Measurements from ENCODE around the gene HDAC10.

The HDAC10 gene

DNA sequence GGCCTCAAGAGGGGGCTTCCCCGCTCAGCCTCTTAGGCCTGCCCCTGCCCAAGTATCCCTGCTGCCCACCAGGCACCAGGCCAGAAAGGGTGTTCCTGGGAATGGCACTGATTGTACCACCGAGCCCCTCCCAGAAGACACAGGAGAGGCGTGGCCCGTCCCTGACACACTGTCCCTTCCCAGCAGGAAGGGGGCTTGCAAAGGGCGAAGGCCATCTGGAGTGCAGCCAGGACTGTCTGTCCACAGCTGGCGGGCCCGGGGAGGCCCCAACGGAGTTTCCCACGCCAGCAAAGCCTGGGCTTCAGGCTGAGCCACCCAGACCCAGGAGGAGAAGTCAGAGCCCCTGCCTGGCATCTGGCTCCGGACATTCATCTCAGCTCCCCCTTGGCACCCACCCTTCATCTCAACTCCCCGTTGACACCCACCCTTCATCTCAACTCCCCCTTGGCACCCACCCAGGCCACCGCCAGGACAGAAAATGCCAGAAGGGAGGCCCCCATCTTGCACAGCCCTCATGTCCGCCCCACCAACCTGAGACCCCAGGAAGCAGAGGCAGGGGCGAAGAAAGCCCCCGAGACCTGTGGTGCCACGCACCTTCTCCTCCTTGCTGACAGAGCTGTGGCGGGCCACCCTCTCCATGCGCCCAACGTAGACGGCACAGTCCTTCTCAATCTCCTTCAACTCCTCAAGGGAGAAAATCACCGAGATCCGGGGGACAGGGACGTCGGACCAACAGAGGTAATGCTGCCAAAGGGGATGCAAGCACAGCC, 25.7 kb downstream of the HDAC10 start:
- ChIA-PET CTCF (interaction anchor here (1.1 kb wide), 1 partner anchor 51 kb away, joined by 3 read pairs; no protein-coding TSS in a partner anchor), POLR2A (no interaction called here)
- no peak for DNase-seq (ENCODE audit: extremely low spot score)
- TF ChIP-seq, protein P1, sequence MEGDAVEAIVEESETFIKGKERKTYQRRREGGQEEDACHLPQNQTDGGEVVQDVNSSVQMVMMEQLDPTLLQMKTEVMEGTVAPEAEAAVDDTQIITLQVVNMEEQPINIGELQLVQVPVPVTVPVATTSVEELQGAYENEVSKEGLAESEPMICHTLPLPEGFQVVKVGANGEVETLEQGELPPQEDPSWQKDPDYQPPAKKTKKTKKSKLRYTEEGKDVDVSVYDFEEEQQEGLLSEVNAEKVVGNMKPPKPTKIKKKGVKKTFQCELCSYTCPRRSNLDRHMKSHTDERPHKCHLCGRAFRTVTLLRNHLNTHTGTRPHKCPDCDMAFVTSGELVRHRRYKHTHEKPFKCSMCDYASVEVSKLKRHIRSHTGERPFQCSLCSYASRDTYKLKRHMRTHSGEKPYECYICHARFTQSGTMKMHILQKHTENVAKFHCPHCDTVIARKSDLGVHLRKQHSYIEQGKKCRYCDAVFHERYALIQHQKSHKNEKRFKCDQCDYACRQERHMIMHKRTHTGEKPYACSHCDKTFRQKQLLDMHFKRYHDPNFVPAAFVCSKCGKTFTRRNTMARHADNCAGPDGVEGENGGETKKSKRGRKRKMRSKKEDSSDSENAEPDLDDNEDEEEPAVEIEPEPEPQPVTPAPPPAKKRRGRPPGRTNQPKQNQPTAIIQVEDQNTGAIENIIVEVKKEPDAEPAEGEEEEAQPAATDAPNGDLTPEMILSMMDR (IDR thresholded peaks at IDR 0.05; ENCODE audit: control extremely low read depth, extremely low read depth, low read depth, missing control alignments) = no peak

DNA sequence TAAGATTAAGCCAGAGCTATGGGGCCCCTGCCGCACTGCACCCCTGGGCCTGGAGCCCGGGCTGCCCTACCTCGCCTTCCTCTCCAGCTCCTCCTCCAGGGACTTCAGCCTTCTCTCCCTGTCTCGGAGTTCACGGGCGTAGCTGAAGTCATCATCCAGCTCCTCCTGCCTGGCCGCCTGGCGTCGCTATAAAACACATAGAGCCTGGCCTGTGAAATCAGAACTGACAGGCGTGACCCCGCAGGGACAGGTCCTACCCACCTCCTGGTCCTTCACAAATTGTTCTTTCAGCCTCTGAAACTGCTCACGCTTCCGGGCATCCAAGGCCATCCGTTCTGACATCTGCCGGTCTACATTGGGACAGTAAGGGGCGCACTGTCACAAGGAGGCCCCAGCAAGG, 27.0 kb downstream of the HDAC10 start:
- CTCF ChIA-PET = interaction anchor here (1.5 kb wide), 1 partner anchor 8 kb away, joined by 3 read pairs; no protein-coding TSS in a partner anchor
- TF ChIP-seq, protein P1 (IDR thresholded peaks at IDR 0.05; ENCODE audit: control extremely low read depth, extremely low read depth, low read depth, missing control alignments) = no peak
- POLR2A ChIA-PET = no interaction called here
- DNase-seq (ENCODE audit: extremely low spot score) = no peak

DNA sequence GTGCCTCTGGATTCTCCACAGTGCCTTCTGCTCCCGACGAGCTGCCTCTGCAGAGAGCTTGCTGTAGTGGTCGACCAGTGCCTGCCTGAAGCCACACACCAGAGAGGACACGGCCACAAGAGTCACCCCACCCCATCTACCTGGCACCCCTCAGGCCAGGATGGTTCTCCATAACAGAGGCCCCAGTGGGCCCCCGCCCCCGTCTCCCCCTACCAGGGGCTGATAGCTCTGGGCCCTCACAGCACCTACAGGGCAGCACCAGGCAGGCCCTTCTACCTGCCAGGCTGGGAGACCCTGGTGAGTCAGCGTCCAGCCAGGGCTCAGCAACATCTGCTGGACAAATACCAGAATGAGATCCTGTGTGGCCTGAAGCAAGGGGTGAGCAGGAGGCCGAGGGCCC, 28.6 kb downstream of the HDAC10 start:
- POLR2A ChIA-PET = no interaction called here
- CTCF ChIA-PET = interaction anchor here (0.9 to 3.0 kb wide), 5 partner anchors 8 to 74 kb away, joined by 3 to 10 read pairs (median 6); no protein-coding TSS in a partner anchor
- TF ChIP-seq, protein P1 (IDR thresholded peaks at IDR 0.05; ENCODE audit: control extremely low read depth, extremely low read depth, low read depth, missing control alignments) = no peak
- DNase-seq (ENCODE audit: extremely low spot score) = no peak

DNA sequence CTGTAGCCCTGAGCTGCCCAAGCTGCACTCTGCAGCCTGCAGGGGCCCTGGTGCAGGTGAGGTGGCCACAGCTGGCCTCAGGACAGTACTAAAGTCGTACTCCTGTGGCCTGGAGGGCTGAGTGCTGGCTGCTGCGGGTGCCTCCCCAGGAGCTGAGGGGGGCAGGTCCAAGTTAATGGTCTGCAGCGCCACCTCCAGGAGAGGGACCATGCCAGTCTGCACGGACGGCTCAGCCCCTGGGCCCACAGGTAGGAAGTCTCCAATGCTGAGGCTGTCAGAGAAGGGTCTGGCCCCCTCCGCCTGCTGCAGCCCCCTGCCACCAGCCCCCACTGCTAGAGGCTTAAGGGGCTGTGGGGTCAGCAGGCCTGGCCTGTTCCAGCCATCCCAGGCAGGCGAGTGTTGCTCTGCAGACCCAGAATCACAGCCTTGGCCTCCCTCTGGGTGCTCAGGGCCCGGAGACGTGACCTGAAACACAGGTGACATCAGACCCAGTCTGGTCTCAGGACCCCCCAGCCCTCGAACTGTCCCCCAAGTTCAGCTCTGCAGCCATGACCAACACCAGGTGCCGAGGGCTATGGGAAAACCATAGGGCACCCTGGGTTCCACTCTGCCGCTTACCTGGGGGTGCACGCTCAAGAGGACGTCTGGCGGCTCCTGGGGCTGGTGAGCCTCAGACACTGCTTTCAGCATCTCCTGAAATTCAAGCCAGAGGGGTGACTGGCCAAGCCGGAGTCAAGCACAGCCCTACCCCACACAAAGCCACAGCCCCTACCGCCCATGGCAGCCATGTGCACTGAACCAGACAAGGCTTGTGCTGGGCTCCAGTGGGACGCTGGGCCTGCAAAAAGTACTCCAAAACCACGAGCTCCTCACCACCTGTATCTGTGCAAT, 29.4 kb downstream of the HDAC10 start:
- CTCF ChIA-PET = interaction anchor here (0.9 to 3.0 kb wide), 7 partner anchors 7 to 73 kb away, joined by 3 to 10 read pairs (median 6); no protein-coding TSS in a partner anchor
- no peak for DNase-seq (ENCODE audit: extremely low spot score)
- POLR2A ChIA-PET = no interaction called here
- TF ChIP-seq, protein P1 (IDR thresholded peaks at IDR 0.05; ENCODE audit: control extremely low read depth, extremely low read depth, low read depth, missing control alignments) = no peak

DNA sequence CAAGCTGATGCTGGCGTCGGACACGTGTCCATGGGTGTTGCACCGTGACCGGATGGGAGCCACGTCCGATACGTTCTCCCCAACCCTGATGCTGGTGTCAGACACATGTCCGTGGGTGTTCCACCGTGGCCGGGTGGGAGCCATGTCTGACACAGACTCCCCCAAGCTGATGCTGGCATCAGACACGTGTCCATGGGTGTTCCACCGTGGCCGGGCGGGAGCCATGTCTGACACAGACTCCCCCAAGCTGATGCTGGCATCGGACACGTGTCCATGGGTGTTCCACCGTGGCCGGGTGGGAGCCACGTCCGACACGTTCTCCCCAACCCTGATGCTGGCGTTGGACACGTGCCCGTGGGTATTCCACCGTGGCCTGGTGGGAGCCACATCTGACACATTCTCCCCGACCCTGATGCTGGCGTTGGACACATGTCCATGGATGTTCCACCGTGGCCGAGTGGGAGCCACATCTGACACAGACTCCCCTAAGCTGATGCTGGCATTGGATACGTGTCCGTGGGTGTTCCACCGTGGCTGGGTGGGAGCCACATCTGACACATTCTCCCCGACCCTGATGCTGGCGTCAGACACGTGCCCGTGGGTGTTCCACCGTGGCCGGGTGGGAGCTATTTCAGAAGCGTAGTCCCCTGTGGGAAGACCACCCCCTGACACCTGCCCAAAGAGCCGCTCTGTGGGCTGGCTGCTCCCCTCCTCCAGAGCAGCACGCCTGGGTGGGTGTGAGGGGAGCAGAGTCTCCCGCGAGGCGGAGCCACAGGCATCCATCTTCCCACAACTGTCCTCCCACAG, 30.3 kb downstream of the HDAC10 start:
- no peak for DNase-seq (ENCODE audit: extremely low spot score)
- ChIA-PET POLR2A (no interaction called here), CTCF (interaction anchor here (1.0 to 3.0 kb wide), 6 partner anchors 9 to 72 kb away, joined by 3 to 10 read pairs (median 6); no protein-coding TSS in a partner anchor)
- TF ChIP-seq, protein P1 (IDR thresholded peaks at IDR 0.05; ENCODE audit: control extremely low read depth, extremely low read depth, low read depth, missing control alignments) = no peak

Data from GM10248 (cell line).